Measurements from ENCODE around the gene RASGEF1C.

The RASGEF1C gene

DNA sequence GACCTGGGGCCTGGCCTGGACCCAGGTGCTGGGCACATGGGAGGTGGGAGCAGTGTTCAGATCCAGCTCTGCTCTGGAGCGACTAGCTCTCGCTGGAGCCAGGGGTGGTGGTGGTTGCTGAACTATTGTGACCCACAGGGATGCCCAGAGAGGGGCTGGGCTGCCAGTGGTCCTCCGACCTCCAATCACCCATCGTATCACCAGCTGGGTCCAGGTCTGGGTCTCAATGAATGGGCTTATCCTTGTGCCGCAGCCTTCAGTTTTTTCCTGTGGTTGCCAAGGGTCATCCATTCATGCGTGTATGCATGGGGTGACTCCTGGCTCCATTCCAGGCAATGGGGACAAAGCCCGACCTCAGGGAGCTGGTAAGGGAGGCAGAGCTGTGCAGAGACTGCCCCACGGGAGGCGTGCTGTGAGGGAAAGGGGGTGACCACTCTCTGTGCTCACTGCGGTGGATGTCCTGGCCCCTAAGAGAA lies 68.9 kb downstream of the RASGEF1C start:
- Histone ChIP-seq H3K9me3 (ENCODE audit: insufficient read depth, low read depth, low read length) (no peaks in the 10 kb centered on the region), H3K9me2 (replicated peaks; ENCODE audit: low read depth, low read length) (no peaks in the 10 kb centered on the region), H4K20me1 (ENCODE audit: insufficient read depth, low read length, poor library complexity, severe bottlenecking) (no peaks in the 10 kb centered on the region), H3K4me1 (ENCODE audit: insufficient read depth, low read length, poor library complexity, severe bottlenecking) (peaks cover 9% of the 10 kb centered on the region), H3K4me2 (ENCODE audit: low read depth, low read length, poor library complexity, severe bottlenecking) (no peak overlapping the region), H2AFZ (ENCODE audit: low read length) (no peak overlapping the region), H3K27me3 (ENCODE audit: insufficient read depth, low read length, poor library complexity, severe bottlenecking) (no peaks in the 10 kb centered on the region), H3K9ac (ENCODE audit: low read depth, low read length, poor library complexity, severe bottlenecking) (no peak overlapping the region), H3K36me3 (ENCODE audit: insufficient read depth, low read length) (no peaks in the 10 kb centered on the region), H3F3A (ENCODE audit: low read depth) (no peaks in the 10 kb centered on the region), H3K4me3 (ENCODE audit: low read length, poor library complexity, severe bottlenecking) (no peak overlapping the region), H3K79me2 (ENCODE audit: insufficient read depth, low read length) (no peaks in the 10 kb centered on the region)
- no peak for TF ChIP-seq EZH2phosphoT487 (IDR thresholded peaks at IDR 0.05; ENCODE audit: borderline replicate concordance)
- TF ChIP-seq, protein P1, sequence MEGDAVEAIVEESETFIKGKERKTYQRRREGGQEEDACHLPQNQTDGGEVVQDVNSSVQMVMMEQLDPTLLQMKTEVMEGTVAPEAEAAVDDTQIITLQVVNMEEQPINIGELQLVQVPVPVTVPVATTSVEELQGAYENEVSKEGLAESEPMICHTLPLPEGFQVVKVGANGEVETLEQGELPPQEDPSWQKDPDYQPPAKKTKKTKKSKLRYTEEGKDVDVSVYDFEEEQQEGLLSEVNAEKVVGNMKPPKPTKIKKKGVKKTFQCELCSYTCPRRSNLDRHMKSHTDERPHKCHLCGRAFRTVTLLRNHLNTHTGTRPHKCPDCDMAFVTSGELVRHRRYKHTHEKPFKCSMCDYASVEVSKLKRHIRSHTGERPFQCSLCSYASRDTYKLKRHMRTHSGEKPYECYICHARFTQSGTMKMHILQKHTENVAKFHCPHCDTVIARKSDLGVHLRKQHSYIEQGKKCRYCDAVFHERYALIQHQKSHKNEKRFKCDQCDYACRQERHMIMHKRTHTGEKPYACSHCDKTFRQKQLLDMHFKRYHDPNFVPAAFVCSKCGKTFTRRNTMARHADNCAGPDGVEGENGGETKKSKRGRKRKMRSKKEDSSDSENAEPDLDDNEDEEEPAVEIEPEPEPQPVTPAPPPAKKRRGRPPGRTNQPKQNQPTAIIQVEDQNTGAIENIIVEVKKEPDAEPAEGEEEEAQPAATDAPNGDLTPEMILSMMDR (conservative IDR thresholded peaks at IDR 0.05; ENCODE audit: low read length): no peak

GRCh38 chr5:180139731-180140055 lies 69.3 kb downstream of the RASGEF1C start:
- H4K20me1 ChIP-seq (ENCODE audit: insufficient read depth, low read length, poor library complexity, severe bottlenecking): no peaks in the 10 kb centered on the region
- H3K9me2 ChIP-seq (replicated peaks; ENCODE audit: low read depth, low read length): no peaks in the 10 kb centered on the region
- no peaks in the 10 kb centered on the region for H3F3A ChIP-seq (ENCODE audit: low read depth)
- H3K4me1 ChIP-seq (ENCODE audit: insufficient read depth, low read length, poor library complexity, severe bottlenecking): peaks cover 12% of the 10 kb centered on the region
- H2AFZ ChIP-seq (ENCODE audit: low read length): no peak overlapping the region
- no peak overlapping the region for H3K9ac ChIP-seq (ENCODE audit: low read depth, low read length, poor library complexity, severe bottlenecking)
- H3K9me3 ChIP-seq (ENCODE audit: insufficient read depth, low read depth, low read length): no peaks in the 10 kb centered on the region
- no peaks in the 10 kb centered on the region for H3K36me3 ChIP-seq (ENCODE audit: insufficient read depth, low read length)
- H3K27me3 ChIP-seq (ENCODE audit: insufficient read depth, low read length, poor library complexity, severe bottlenecking): no peaks in the 10 kb centered on the region
- no peak overlapping the region for H3K4me2 ChIP-seq (ENCODE audit: low read depth, low read length, poor library complexity, severe bottlenecking)
- no peaks in the 10 kb centered on the region for H3K79me2 ChIP-seq (ENCODE audit: insufficient read depth, low read length)
- H3K4me3 ChIP-seq (ENCODE audit: low read length, poor library complexity, severe bottlenecking): no peak overlapping the region
- TF ChIP-seq, protein P1 (conservative IDR thresholded peaks at IDR 0.05; ENCODE audit: low read length): no peak
- TF ChIP-seq EZH2phosphoT487 (IDR thresholded peaks at IDR 0.05; ENCODE audit: borderline replicate concordance): no peak

- Histone ChIP-seq H3K79me2 (ENCODE audit: insufficient read depth, low read length) (no peaks in the 10 kb centered on the region), H3K4me1 (ENCODE audit: insufficient read depth, low read length, poor library complexity, severe bottlenecking) (peaks cover 12% of the 10 kb centered on the region), H3K4me3 (ENCODE audit: low read length, poor library complexity, severe bottlenecking) (no peak overlapping the region), H2AFZ (ENCODE audit: low read length) (no peak overlapping the region), H3K4me2 (ENCODE audit: low read depth, low read length, poor library complexity, severe bottlenecking) (no peak overlapping the region), H3K27me3 (ENCODE audit: insufficient read depth, low read length, poor library complexity, severe bottlenecking) (no peaks in the 10 kb centered on the region), H3K9ac (ENCODE audit: low read depth, low read length, poor library complexity, severe bottlenecking) (no peak overlapping the region), H3K36me3 (ENCODE audit: insufficient read depth, low read length) (no peaks in the 10 kb centered on the region), H4K20me1 (ENCODE audit: insufficient read depth, low read length, poor library complexity, severe bottlenecking) (no peaks in the 10 kb centered on the region), H3K9me3 (ENCODE audit: insufficient read depth, low read depth, low read length) (no peaks in the 10 kb centered on the region), H3K9me2 (replicated peaks; ENCODE audit: low read depth, low read length) (no peaks in the 10 kb centered on the region), H3F3A (ENCODE audit: low read depth) (no peaks in the 10 kb centered on the region)
- no peak for TF ChIP-seq EZH2phosphoT487 (IDR thresholded peaks at IDR 0.05; ENCODE audit: borderline replicate concordance)
- TF ChIP-seq, protein P1 (conservative IDR thresholded peaks at IDR 0.05; ENCODE audit: low read length): no peak
Measured at GRCh38 chr5:180138976-180139730, 69.9 kb downstream of the RASGEF1C start.
